IMR-90 (cell line): ENCODE data around the gene NUB1. TPM values are rescaled to one million over a fixed set of nuclear protein-coding genes. Genes with fewer than 3 reads are reported as not detected.

ENCODE experiments used
- ATAC-seq: fragments of 200-7000 bp; cut with Tn5 transposase; 2 replicates; pipeline ENCODE4 v1.9.1; 2020; ENCODE audit warnings: low read depth, mild to moderate bottlenecking, moderate library complexity
- BruUV-seq: library from RNA; stranded (reverse); fragments of 400-500 nt; replicated peaks from 2 replicates; lab custom pipeline; 2021; lab: Mats Ljungman, UMichigan
- CTCF ChIA-PET: fragments of 300-600 bp; formaldehyde crosslinking; extraction: SDS; loops from one replicate; lab custom pipeline; 2021; ENCODE audit warnings: antibody characterized with exemption; lab: Yijun Ruan, JAX
- POLR2A ChIA-PET: fragments of 300-600 bp; sonication (Branson Sonifier 250); formaldehyde crosslinking; loops from one replicate; lab custom pipeline; 2022; ENCODE audit warnings: antibody characterized with exemption; ENCODE audit not compliant: unreplicated experiment; lab: Charles Lee
- DNase-seq: peaks from one replicate; pipeline ENCODE4 v3.0.0; 2013
- H2AFZ ChIP-seq: replicated peaks from 2 replicates; pipeline ENCODE3; 2013; ENCODE audit warnings: low read length, mild to moderate bottlenecking; ENCODE audit not compliant: poor library complexity
- H2AK5ac ChIP-seq: 2 replicates; pipeline ENCODE4 v1.6.1; 2013; ENCODE audit warnings: low read depth, low read length, inconsistent platforms
- H2AK9ac ChIP-seq: replicated peaks from 2 replicates; pipeline ENCODE3; 2013; ENCODE audit warnings: mild to moderate bottlenecking, low read depth, low read length, moderate library complexity; ENCODE audit not compliant: poor library complexity
- H2BK120ac ChIP-seq: 2 replicates; pipeline ENCODE4 v1.6.1; 2013; ENCODE audit warnings: low read depth, low read length, inconsistent platforms
- H2BK15ac ChIP-seq: 3 replicates; pipeline ENCODE4 v1.6.1; 2013; ENCODE audit warnings: low read depth, low read length, inconsistent platforms
- H2BK20ac ChIP-seq: 2 replicates; pipeline ENCODE4 v1.6.1; 2013; ENCODE audit warnings: low read depth, mild to moderate bottlenecking, inconsistent platforms, low read length, moderate library complexity
- H2BK5ac ChIP-seq: 2 replicates; pipeline ENCODE4 v1.6.1; 2013; ENCODE audit warnings: mild to moderate bottlenecking, low read depth, low read length, inconsistent platforms; ENCODE audit not compliant: poor library complexity, severe bottlenecking
- H3K14ac ChIP-seq: replicated peaks from 2 replicates; pipeline ENCODE4 v1.6.1; 2013; ENCODE audit warnings: low read depth, low read length, inconsistent platforms
- H3K18ac ChIP-seq: 2 replicates; pipeline ENCODE4 v1.6.1; 2013; ENCODE audit warnings: low read depth, low read length, control low read depth
- H3K23ac ChIP-seq: 2 replicates; pipeline ENCODE4 v1.6.1; 2013; ENCODE audit warnings: low read depth, low read length, inconsistent platforms
- H3K27ac ChIP-seq: 2 replicates; pipeline ENCODE4 v1.5.1; 2013; ENCODE audit warnings: mild to moderate bottlenecking, control low read depth, low read length; ENCODE audit not compliant: insufficient read depth
- H3K27me3 ChIP-seq: 2 replicates; pipeline ENCODE4 v1.6.1; 2013; ENCODE audit warnings: low read length; ENCODE audit not compliant: control insufficient read depth, insufficient read depth
- H3K36me3 ChIP-seq: 2 replicates; pipeline ENCODE4 v1.6.1; 2013; ENCODE audit warnings: low read length, mixed read lengths; ENCODE audit not compliant: control insufficient read depth, insufficient read depth
- H3K4ac ChIP-seq: 2 replicates; pipeline ENCODE4 v1.6.1; 2013; ENCODE audit warnings: low read depth, low read length, inconsistent platforms
- H3K4me1 ChIP-seq: 2 replicates; pipeline ENCODE4 v1.6.1; 2013; ENCODE audit warnings: low read length, mixed read lengths; ENCODE audit not compliant: control insufficient read depth, insufficient read depth
- H3K4me2 ChIP-seq: 2 replicates; pipeline ENCODE4 v1.6.1; 2013; ENCODE audit warnings: low read depth, mild to moderate bottlenecking, control low read depth, low read length, moderate library complexity
- H3K4me3 ChIP-seq: 2 replicates; pipeline ENCODE4 v1.5.1; 2013; ENCODE audit warnings: low read depth, mild to moderate bottlenecking, control low read depth, low read length, moderate library complexity; ENCODE audit not compliant: insufficient read depth
- H3K56ac ChIP-seq: 2 replicates; pipeline ENCODE4 v1.6.1; 2013; ENCODE audit warnings: low read length, inconsistent platforms; ENCODE audit not compliant: insufficient read depth; ENCODE audit errors: extremely low read depth
- H3K79me1 ChIP-seq, 2 experiments: 2 replicates each; pipeline ENCODE4 v1.6.1; 2013; ENCODE audit warnings: low read length in 2 of 2, inconsistent platforms in 1 of 2, low read depth in 1 of 2
- H3K9ac ChIP-seq: 2 replicates; pipeline ENCODE4 v1.6.1; 2013; ENCODE audit warnings: low read depth, low read length, control low read depth
- H3K9me1 ChIP-seq: 2 replicates; pipeline ENCODE4 v1.6.1; 2013; ENCODE audit warnings: low read length, inconsistent platforms; ENCODE audit not compliant: insufficient read depth
- H3K9me3 ChIP-seq: 2 replicates; pipeline ENCODE4 v1.6.1; 2013; ENCODE audit warnings: low read length; ENCODE audit not compliant: control insufficient read depth, insufficient read depth
- H4K20me1 ChIP-seq: 2 replicates; pipeline ENCODE4 v1.6.1; 2013; ENCODE audit warnings: low read length, inconsistent platforms; ENCODE audit not compliant: insufficient read depth
- H4K5ac ChIP-seq: 2 replicates; pipeline ENCODE4 v1.6.1; 2013; ENCODE audit warnings: mild to moderate bottlenecking, low read depth, low read length, control low read depth
- H4K8ac ChIP-seq, 2 experiments: 2 replicates each; pipeline ENCODE4 v1.6.1; 2013; ENCODE audit warnings: low read depth in 2 of 2, low read length in 2 of 2, control low read depth in 1 of 2, inconsistent platforms in 1 of 2
- H4K91ac ChIP-seq: 2 replicates; pipeline ENCODE4 v1.6.1; 2013; ENCODE audit warnings: low read depth, low read length, inconsistent platforms; ENCODE audit not compliant: insufficient read depth
- BHLHE40 ChIP-seq: fragments of 150-350 bp; IDR thresholded peaks from 2 replicates; pipeline ENCODE4 v1.6.1; 2016; ENCODE audit warnings: mild to moderate bottlenecking, low read depth, low read length
- CEBPB ChIP-seq: IDR thresholded peaks from 2 replicates; pipeline ENCODE4 v1.6.1; 2012; ENCODE audit warnings: low read depth, low read length, improper control_type of control experiment
- CHD1 ChIP-seq: IDR thresholded peaks from 2 replicates; pipeline ENCODE4 v1.6.1; 2012; ENCODE audit warnings: low read depth, low read length, improper control_type of control experiment
- FOS ChIP-seq: fragments of 150-350 bp; IDR thresholded peaks from 2 replicates; pipeline ENCODE4 v1.6.1; 2016; ENCODE audit warnings: low read depth, low read length
- MAFK ChIP-seq: IDR thresholded peaks from 2 replicates; pipeline ENCODE4 v1.6.1; 2012; ENCODE audit warnings: low read depth, low read length, improper control_type of control experiment
- MXI1 ChIP-seq: IDR thresholded peaks from 2 replicates; pipeline ENCODE4 v1.6.1; 2012; ENCODE audit warnings: low read depth, mild to moderate bottlenecking, low read length, moderate library complexity, borderline replicate concordance
- NFE2L2 ChIP-seq: fragments of 150-350 bp; IDR thresholded peaks from 2 replicates; pipeline ENCODE4 v1.6.1; 2016; ENCODE audit warnings: low read depth, mild to moderate bottlenecking, low read length
- POLR2A ChIP-seq: IDR thresholded peaks from 2 replicates; pipeline ENCODE4 v1.6.1; 2012; ENCODE audit warnings: mild to moderate bottlenecking, low read depth, low read length
- RAD21 ChIP-seq: IDR thresholded peaks from 2 replicates; pipeline ENCODE4 v1.6.1; 2012; ENCODE audit warnings: low read length, improper control_type of control experiment
- RCOR1 ChIP-seq: IDR thresholded peaks from 2 replicates; pipeline ENCODE4 v1.6.1; 2012; ENCODE audit warnings: mild to moderate bottlenecking, low read length, improper control_type of control experiment; ENCODE audit not compliant: insufficient replicate concordance
- RFX5 ChIP-seq: IDR thresholded peaks from 2 replicates; pipeline ENCODE4 v1.8.0; 2012; ENCODE audit warnings: low read depth, mild to moderate bottlenecking, low read length, moderate library complexity
- SMC3 ChIP-seq: fragments of 150-350 bp; IDR thresholded peaks from 2 replicates; pipeline ENCODE4 v1.6.1; 2016; ENCODE audit warnings: low read depth, mild to moderate bottlenecking, antibody characterized with exemption, low read length, moderate library complexity
- WGBS, 2 experiments: methylation state at CpG; one replicate each; pipeline versions ENCODE4 v1.1.5 to v1.1.7; 2013; ENCODE audit warnings: missing lambda C conversion rate in 2 of 2; ENCODE audit not compliant: insufficient read length in 1 of 2; ENCODE audit errors: extremely low coverage in 2 of 2; 5-methylcytosine and 5-hydroxymethylcytosine counted together
- dilution Hi-C: fragments of 300-500 bp; cut with HindIII; formaldehyde crosslinking; loops from one replicate; pipeline ENCODE4 v1.14.3; 2018; ENCODE audit warnings: low sequenced_read_pairs; ENCODE audit not compliant: unreplicated experiment
- in situ Hi-C: fragments of 300-500 bp; cut with MboI; formaldehyde crosslinking; loops from 3 replicates; pipeline ENCODE4 v1.14.3; 2019; ENCODE audit warnings: low sequenced_read_pairs, inconsistent platforms, mixed read lengths
- intact Hi-C: fragments of 100-400 bp; cut with micrococcal nuclease; formaldehyde crosslinking; loops from 2 replicates; pipeline ENCODE4 v1.10.0; 2022
- polyA plus RNA-seq, 3 experiments: library from polyadenylated mRNA; depleted of rRNA; stranded (reverse); fragments of >200 nt; gene quantifications; 2 replicates each; pipeline ENCODE4 v1.2.3, GENCODE V29; 2012; ENCODE audit warnings: low replicate concordance in 1 of 3
- total RNA-seq: library from RNA; depleted of rRNA; stranded (reverse); fragments of >200 nt; gene quantifications from 2 replicates; pipeline ENCODE4 v1.2.3, GENCODE V29; 2012
- TF ChIP-seq, protein P1 (sequence below): fragments of 150-350 bp; IDR thresholded peaks from 2 replicates; pipeline ENCODE4 v1.6.1; 2016; ENCODE audit warnings: low read depth, mild to moderate bottlenecking, low read length, moderate library complexity, borderline replicate concordance
- TF ChIP-seq, protein P2 (sequence below): fragments of 150-350 bp; IDR thresholded peaks from 2 replicates; pipeline ENCODE4 v1.6.1; 2017; ENCODE audit warnings: mild to moderate bottlenecking, antibody characterized with exemption, low read length, low read depth

The NUB1 gene
- total and polyA plus RNA-seq, 2 of the 4 experiments (the other 2 are of a cell fraction), result 20.1 to 29.7 TPM

DNA sequence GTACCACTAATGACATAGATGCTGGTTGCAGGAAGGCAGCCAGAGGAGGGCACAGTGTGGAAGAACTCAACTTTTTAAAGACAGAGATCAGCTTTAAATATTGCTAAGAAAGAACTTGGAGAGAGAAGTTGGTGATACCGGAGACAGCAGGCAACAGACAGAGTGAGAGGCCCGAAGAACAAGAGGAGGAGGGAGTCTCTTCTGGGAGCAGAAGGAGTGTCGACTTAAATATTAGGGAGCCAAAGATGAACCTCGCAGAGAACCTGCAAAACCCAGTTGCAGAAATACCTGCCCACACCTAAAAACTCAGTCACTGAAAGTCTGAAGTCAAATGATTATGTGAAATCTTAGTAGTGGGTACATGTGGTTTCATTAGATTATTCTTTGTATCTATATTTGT is 71.6 kb downstream of the NUB1 start:
- TF ChIP-seq FOS (no peak), NFE2L2 (no peak), RFX5 (no peak), SMC3 (no peak), MAFK (no peak), CEBPB (no peak), CHD1 (no peak), RAD21 (no peak), RCOR1 (no peak), MXI1 (no peak), BHLHE40 (no peak), POLR2A (no peak)
- TF ChIP-seq, protein P1, sequence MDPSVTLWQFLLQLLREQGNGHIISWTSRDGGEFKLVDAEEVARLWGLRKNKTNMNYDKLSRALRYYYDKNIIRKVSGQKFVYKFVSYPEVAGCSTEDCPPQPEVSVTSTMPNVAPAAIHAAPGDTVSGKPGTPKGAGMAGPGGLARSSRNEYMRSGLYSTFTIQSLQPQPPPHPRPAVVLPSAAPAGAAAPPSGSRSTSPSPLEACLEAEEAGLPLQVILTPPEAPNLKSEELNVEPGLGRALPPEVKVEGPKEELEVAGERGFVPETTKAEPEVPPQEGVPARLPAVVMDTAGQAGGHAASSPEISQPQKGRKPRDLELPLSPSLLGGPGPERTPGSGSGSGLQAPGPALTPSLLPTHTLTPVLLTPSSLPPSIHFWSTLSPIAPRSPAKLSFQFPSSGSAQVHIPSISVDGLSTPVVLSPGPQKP, result no peak
- TF ChIP-seq, protein P2, sequence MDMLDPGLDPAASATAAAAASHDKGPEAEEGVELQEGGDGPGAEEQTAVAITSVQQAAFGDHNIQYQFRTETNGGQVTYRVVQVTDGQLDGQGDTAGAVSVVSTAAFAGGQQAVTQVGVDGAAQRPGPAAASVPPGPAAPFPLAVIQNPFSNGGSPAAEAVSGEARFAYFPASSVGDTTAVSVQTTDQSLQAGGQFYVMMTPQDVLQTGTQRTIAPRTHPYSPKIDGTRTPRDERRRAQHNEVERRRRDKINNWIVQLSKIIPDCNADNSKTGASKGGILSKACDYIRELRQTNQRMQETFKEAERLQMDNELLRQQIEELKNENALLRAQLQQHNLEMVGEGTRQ, result no peak
- dilution Hi-C loops (no loop called here), in situ Hi-C loops (no loop called here), intact Hi-C loops (no loop called here)
- CTCF ChIA-PET, result no interaction called here
- no peak for ATAC-seq
- Histone ChIP-seq H3K4me2 (no peak overlapping the region), H4K5ac (no peak overlapping the region), H2BK15ac (no peak overlapping the region), H2BK120ac (no peak overlapping the region), H3K18ac (no peak overlapping the region), H3K4me1 (no peaks in the 10 kb centered on the region; the same call in 1 of the 2 replicates), H2AFZ (no peak overlapping the region), H3K4me3 (no peak overlapping the region), H3K23ac (no peak overlapping the region), H3K9me1 (0 out of 2 replicates have a peak, but pooled peaks cover 3% of the 10 kb centered on the region), H4K91ac (no peak overlapping the region), H3K9me3 (no peaks in the 10 kb centered on the region; the same call in 1 of the 2 replicates), H3K4ac (no peak overlapping the region), H4K20me1 (no peaks in the 10 kb centered on the region), H3K27me3 (peaks cover 66% of the 10 kb centered on the region), H3K27ac (no peak overlapping the region), H2BK20ac (no peak overlapping the region), H3K14ac (no peak overlapping the region), H3K36me3 (no peaks in the 10 kb centered on the region), H2BK5ac (no peak overlapping the region), H3K9ac (no peak overlapping the region), H2AK9ac (no peak overlapping the region), H2AK5ac (no peak overlapping the region), H4K8ac (no peak overlapping the region), H3K56ac (no peak overlapping the region), H3K79me1 (no peaks in the 10 kb centered on the region)
- no TSS peak for BruUV-seq
- WGBS, 2 experiments, result no CpG with 5 or more reads among the region's 4 CpGs
- no peak for DNase-seq
- POLR2A ChIA-PET, result no interaction called here
